Suprapubic skin (tissue), 4 donors: ENCODE measurements around the gene PRKAG2. TPM values are rescaled to one million over a fixed set of nuclear protein-coding genes. Genes with fewer than 3 reads are reported as not detected.

Source experiments
- DNase-seq, 2 donors: peaks; one replicate each; pipeline ENCODE4 v3.0.0-alpha.2; 2019; ENCODE audit warnings: low spot score in 2 of 2
- H3K27ac ChIP-seq: fragments of 200-600 bp; sonication (generic); one replicate; pipeline ENCODE4 v1.5.1; 2019
- H3K27me3 ChIP-seq: fragments of 200-600 bp; sonication (generic); one replicate; pipeline ENCODE4 v1.5.1; 2019
- H3K36me3 ChIP-seq: fragments of 200-600 bp; sonication (generic); one replicate; pipeline ENCODE4 v1.5.1; 2019
- H3K4me1 ChIP-seq: fragments of 200-600 bp; sonication (generic); one replicate; pipeline ENCODE4 v1.5.1; 2019
- H3K4me3 ChIP-seq: fragments of 200-600 bp; sonication (generic); one replicate; pipeline ENCODE4 v1.5.1; 2019; ENCODE audit warnings: mild to moderate bottlenecking
- H3K9me3 ChIP-seq: fragments of 200-600 bp; sonication (generic); one replicate; pipeline ENCODE4 v1.5.1; 2019
- EP300 ChIP-seq: sonication (generic); formaldehyde crosslinking; IDR thresholded peaks from one replicate; pipeline ENCODE4 v1.6.1; 2017; ENCODE audit warnings: antibody characterized with exemption
- POLR2A ChIP-seq, 2 donors: fragments of 450-650 bp; IDR thresholded peaks; one replicate each; pipeline ENCODE4 v1.6.1; 2017; ENCODE audit warnings: antibody characterized with exemption in 2 of 2, mild to moderate bottlenecking in 2 of 2, moderate library complexity in 2 of 2
- POLR2AphosphoS5 ChIP-seq, 3 donors: sonication (generic); formaldehyde crosslinking; IDR thresholded peaks; one replicate each; pipeline ENCODE4 v1.6.1; 2017; ENCODE audit warnings: antibody characterized with exemption in 3 of 3
- WGBS: methylation state at CpG from one replicate; pipeline ENCODE4 v1.1.5; 2018; 5-methylcytosine and 5-hydroxymethylcytosine counted together
- total RNA-seq, 4 donors: library from RNA; depleted of rRNA; stranded (reverse); fragments of >200 nt; gene quantifications; one replicate each; pipeline ENCODE4 v1.1.0, GENCODE V29; 2016
- TF ChIP-seq, protein P1 (sequence below), 2 donors: fragments of 200-600 bp in 1 of 2; fragments of 450-650 bp in 1 of 2; sonication (generic) in 1 of 2; IDR thresholded peaks; one replicate each; pipeline ENCODE4 v1.5.1; 2016 to 2019; ENCODE audit warnings: antibody characterized with exemption in 2 of 2, mild to moderate bottlenecking in 1 of 2, moderate library complexity in 1 of 2

The PRKAG2 gene
- total RNA-seq, 4 donors from 2014 or later: 16.5 to 40.0 (median 17.3) TPM

DNA sequence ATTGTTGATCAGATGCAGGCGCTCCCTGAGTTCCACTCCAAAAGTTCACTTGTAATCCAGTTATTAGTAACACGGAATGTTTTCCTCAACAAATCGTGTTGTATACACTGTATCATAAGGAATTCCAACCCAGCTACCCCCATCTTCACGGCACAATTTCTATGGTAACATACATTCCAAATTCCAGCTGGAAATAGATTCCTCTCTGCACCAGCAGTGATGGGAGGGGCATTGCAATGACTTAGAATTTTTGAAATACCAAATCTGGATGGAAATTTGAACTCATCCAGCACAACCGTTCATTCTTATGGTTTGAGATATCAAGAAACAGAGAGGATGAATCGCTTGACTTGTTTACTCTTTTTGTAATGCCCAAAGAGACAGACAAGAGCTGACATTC, 318.3 kb downstream of the PRKAG2 start:
- no peaks in the 10 kb centered on the region for H3K27me3 ChIP-seq
- no peaks in the 10 kb centered on the region for H3K9me3 ChIP-seq
- peaks cover 69% of the 10 kb centered on the region for H3K36me3 ChIP-seq
- no peak for TF ChIP-seq POLR2A (IDR thresholded peaks at IDR 0.05)
- TF ChIP-seq, protein P1, sequence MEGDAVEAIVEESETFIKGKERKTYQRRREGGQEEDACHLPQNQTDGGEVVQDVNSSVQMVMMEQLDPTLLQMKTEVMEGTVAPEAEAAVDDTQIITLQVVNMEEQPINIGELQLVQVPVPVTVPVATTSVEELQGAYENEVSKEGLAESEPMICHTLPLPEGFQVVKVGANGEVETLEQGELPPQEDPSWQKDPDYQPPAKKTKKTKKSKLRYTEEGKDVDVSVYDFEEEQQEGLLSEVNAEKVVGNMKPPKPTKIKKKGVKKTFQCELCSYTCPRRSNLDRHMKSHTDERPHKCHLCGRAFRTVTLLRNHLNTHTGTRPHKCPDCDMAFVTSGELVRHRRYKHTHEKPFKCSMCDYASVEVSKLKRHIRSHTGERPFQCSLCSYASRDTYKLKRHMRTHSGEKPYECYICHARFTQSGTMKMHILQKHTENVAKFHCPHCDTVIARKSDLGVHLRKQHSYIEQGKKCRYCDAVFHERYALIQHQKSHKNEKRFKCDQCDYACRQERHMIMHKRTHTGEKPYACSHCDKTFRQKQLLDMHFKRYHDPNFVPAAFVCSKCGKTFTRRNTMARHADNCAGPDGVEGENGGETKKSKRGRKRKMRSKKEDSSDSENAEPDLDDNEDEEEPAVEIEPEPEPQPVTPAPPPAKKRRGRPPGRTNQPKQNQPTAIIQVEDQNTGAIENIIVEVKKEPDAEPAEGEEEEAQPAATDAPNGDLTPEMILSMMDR (IDR thresholded peaks at IDR 0.05): no peak
- TF ChIP-seq POLR2AphosphoS5 (IDR thresholded peaks at IDR 0.05): no peak
- no peak for TF ChIP-seq EP300
- WGBS: 86% methylated on average over 6 of the region's 6 CpGs
- peaks cover 4% of the 10 kb centered on the region for H3K4me1 ChIP-seq
- no peak overlapping the region for H3K27ac ChIP-seq
- H3K4me3 ChIP-seq: no peak overlapping the region
- no peak for DNase-seq

DNA sequence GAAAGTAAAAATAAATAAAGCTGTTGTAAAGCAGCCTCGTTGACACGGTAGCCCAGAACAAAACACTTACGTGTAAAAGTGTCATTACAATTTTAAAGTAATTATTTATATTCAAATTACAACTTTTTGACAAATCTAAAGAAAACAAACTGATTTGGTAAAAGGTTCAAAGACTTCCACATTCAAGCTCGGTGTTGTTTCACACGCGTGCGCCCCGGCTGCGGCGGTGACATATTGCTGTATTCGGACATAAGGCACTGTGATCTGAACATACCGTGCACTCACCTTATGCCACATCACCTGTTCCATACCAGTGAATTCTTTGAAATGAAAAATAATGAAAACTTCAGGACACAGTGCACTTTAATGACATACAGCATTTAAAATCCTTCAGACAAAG, 320.3 kb downstream of the PRKAG2 start:
- WGBS: 96% methylated on average over 12 of the region's 12 CpGs
- TF ChIP-seq EP300 (no peak), POLR2AphosphoS5 (IDR thresholded peaks at IDR 0.05) (no peak), POLR2A (IDR thresholded peaks at IDR 0.05) (no peak)
- TF ChIP-seq, protein P1 (IDR thresholded peaks at IDR 0.05): no peak
- Histone ChIP-seq H3K9me3 (no peaks in the 10 kb centered on the region), H3K4me1 (peaks cover 23% of the 10 kb centered on the region), H3K27ac (no peak overlapping the region), H3K4me3 (no peak overlapping the region), H3K27me3 (no peaks in the 10 kb centered on the region), H3K36me3 (peaks cover 55% of the 10 kb centered on the region)
- no peak for DNase-seq

GRCh38 chr7:151553356-151553755, 323.6 kb downstream of the PRKAG2 start:
- 78% methylated on average over 14 of the region's 15 CpGs for WGBS
- Histone ChIP-seq H3K9me3 (no peaks in the 10 kb centered on the region), H3K36me3 (peaks cover 23% of the 10 kb centered on the region), H3K4me1 (peaks cover 23% of the 10 kb centered on the region), H3K27ac (no peak overlapping the region), H3K27me3 (no peaks in the 10 kb centered on the region), H3K4me3 (no peak overlapping the region)
- DNase-seq: no peak
- TF ChIP-seq POLR2AphosphoS5 (IDR thresholded peaks at IDR 0.05) (no peak), EP300 (no peak), POLR2A (IDR thresholded peaks at IDR 0.05) (no peak)
- TF ChIP-seq, protein P1 (IDR thresholded peaks at IDR 0.05): no peak

DNA sequence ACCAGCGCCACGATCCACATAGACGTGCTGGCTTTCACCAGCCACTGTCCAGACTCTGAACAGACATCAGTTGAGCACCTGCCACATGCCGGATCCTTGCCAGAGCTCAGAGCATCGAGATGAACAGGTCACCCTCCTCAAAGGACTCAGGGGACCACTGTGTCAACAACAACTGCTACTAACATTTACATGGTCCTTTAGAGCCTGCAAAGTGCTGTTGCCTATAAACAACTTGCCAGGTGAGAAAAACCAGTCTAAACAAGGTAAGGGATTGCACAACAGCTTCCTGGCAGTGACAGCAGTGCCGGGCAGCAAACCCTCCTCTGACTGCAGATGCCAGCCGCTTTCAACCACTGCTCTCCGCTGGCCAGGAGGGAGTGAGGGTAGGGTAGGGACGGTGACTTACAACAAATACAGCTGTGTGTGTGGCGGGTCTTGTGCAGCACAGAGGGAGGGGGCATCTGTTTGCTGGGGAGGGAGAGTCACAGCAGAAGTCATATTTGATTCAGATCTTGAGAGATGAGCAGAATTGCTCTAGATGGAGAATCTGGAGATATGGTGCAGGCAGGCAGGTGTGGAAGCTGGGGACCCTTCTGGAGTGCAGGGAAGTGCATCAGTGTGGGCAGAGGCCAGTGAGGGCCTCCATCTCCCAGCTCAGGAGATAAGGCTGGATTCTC, 324.4 kb downstream of the PRKAG2 start:
- Histone ChIP-seq H3K4me1 (peaks cover 23% of the 10 kb centered on the region), H3K4me3 (no peak overlapping the region), H3K27ac (no peak overlapping the region), H3K9me3 (no peaks in the 10 kb centered on the region), H3K27me3 (no peaks in the 10 kb centered on the region), H3K36me3 (peaks cover 16% of the 10 kb centered on the region)
- DNase-seq: no peak
- TF ChIP-seq, protein P1 (IDR thresholded peaks at IDR 0.05): no peak
- peak in 2 of 3 donors; percentile 43 to 59 for TF ChIP-seq POLR2AphosphoS5 (IDR thresholded peaks at IDR 0.05)
- 42% methylated on average over 8 of the region's 10 CpGs for WGBS

DNA sequence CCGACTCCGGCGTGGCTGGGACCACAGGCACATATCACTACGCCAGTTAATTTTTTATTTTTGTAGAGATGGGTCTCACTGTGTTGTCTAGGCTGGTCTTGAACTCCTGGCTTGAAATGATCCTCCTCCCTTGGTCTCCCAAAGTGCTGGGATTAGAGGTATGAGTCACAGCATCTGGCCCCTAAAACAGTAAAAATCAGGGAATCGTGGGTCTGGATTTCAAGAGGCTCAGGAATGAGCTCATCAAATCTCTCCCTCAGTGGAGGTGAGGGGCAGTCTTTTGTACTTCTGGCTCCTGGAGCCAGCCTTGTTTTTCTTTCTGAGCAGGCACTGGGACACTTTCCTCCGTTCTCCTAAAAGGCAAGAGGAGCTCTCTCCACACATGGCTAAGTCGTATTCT, 325.1 kb downstream of the PRKAG2 start:
- H3K36me3 ChIP-seq: peaks cover 10% of the 10 kb centered on the region
- H3K9me3 ChIP-seq: no peaks in the 10 kb centered on the region
- WGBS: 66% methylated on average over 7 of the region's 7 CpGs
- H3K27ac ChIP-seq: no peak overlapping the region
- peaks cover 23% of the 10 kb centered on the region for H3K4me1 ChIP-seq
- H3K27me3 ChIP-seq: no peaks in the 10 kb centered on the region
- no peak overlapping the region for H3K4me3 ChIP-seq
- DNase-seq: no peak
- TF ChIP-seq EP300 (no peak), POLR2AphosphoS5 (IDR thresholded peaks at IDR 0.05) (no peak), POLR2A (IDR thresholded peaks at IDR 0.05) (no peak)
- TF ChIP-seq, protein P1 (IDR thresholded peaks at IDR 0.05): no peak
